GM20431 (cell line): Measurements from ENCODE around the gene FKBP15.
"Not testable (repeated sequence)": the region's sequence is repeated elsewhere in the genome, so short reads cannot be mapped to it uniquely, and the experiment has no call there.

Source experiments
- in situ Hi-C: fragments of 300-500 bp; cut with MseI, MboI; formaldehyde crosslinking; loops from one replicate; pipeline ENCODE4 v1.15.0; 2020; ENCODE audit warnings: low sequenced_read_pairs; ENCODE audit not compliant: unreplicated experiment

The FKBP15 gene

GRCh38 chr9:113154471-113154870 lies 66.6 kb downstream of the FKBP15 start:
- in situ Hi-C loops, result no loop called here

- in situ Hi-C loops, result no loop called here
Measured at GRCh38 chr9:113153599-113153998, 67.5 kb downstream of the FKBP15 start.

GRCh38 chr9:113152699-113153098 lies 68.4 kb downstream of the FKBP15 start:
- in situ Hi-C loops, result no loop called here

GRCh38 chr9:113151696-113152630 lies 69.1 kb downstream of the FKBP15 start:
- in situ Hi-C loops, result no loop called here

- in situ Hi-C loops, result no loop called here
Measured at GRCh38 chr9:113150670-113151611, 70.1 kb downstream of the FKBP15 start, which contains the start of gene SLC31A2. TSS of gene SLC31A2 (plus strand) at chr9:113151007. CDS start at chr9:113151075, 68 bp downstream.

GRCh38 chr9:113149561-113149960 lies 71.5 kb downstream of the FKBP15 start:
- in situ Hi-C loops, result not testable (repeated sequence)

GRCh38 chr9:113148781-113149510 lies 72.1 kb downstream of the FKBP15 start:
- in situ Hi-C loops, result no loop called here

GRCh38 chr9:113148372-113148705 lies 72.7 kb downstream of the FKBP15 start:
- in situ Hi-C loops, result no loop called here

GRCh38 chr9:113143432-113144227 lies 77.4 kb downstream of the FKBP15 start:
- in situ Hi-C loops, result no loop called here

GRCh38 chr9:113140896-113141295 lies 80.2 kb downstream of the FKBP15 start:
- in situ Hi-C loops, result not testable (repeated sequence)

- in situ Hi-C loops, result no loop called here
Measured at GRCh38 chr9:113139953-113140352, 81.1 kb downstream of the FKBP15 start.

- in situ Hi-C loops, result no loop called here
Measured at GRCh38 chr9:113139225-113139829, 81.8 kb downstream of the FKBP15 start.

GRCh38 chr9:113138760-113139159 lies 82.3 kb downstream of the FKBP15 start:
- in situ Hi-C loops, result no loop called here

- in situ Hi-C loops, result no loop called here
Measured at GRCh38 chr9:113137196-113138168, 83.6 kb downstream of the FKBP15 start.

GRCh38 chr9:113131689-113132151 lies 89.4 kb downstream of the FKBP15 start:
- in situ Hi-C loops, result no loop called here

GRCh38 chr9:113129884-113130283 lies 91.2 kb downstream of the FKBP15 start:
- in situ Hi-C loops, result no loop called here

GRCh38 chr9:113129466-113129865 lies 91.6 kb downstream of the FKBP15 start:
- in situ Hi-C loops, result no loop called here
